Transverse colon (tissue), 4 donors: ENCODE data around the gene FBXO8. TPM values are rescaled to one million over a fixed set of nuclear protein-coding genes. Genes with fewer than 3 reads are reported as not detected.
A peak's percentile ranks its signal among the peaks of the same experiment; 100 is the strongest.
"Not testable (repeated sequence)": the region's sequence is repeated elsewhere in the genome, so short reads cannot be mapped to it uniquely, and the experiment has no call there.

ENCODE experiments used
- DNase-seq: peaks from one replicate; pipeline ENCODE4 v3.0.0-alpha.2; 2019
- H3K27ac ChIP-seq, 4 donors: fragments of 200-600 bp; sonication (generic); 2 replicates each; pipeline ENCODE4 v1.5.1; 2016 to 2018; ENCODE audit warnings: inconsistent platforms in 4 of 4
- H3K27me3 ChIP-seq: fragments of 200-600 bp; sonication (generic); 2 replicates; pipeline ENCODE4 v1.5.1; 2017; ENCODE audit warnings: inconsistent platforms
- H3K36me3 ChIP-seq, 4 donors: fragments of 200-600 bp; sonication (generic); 2 replicates each; pipeline ENCODE4 v1.5.1; 2017 to 2019; ENCODE audit warnings: inconsistent platforms in 4 of 4
- H3K4me1 ChIP-seq, 4 donors: fragments of 200-600 bp; sonication (generic); 2 replicates each; pipeline ENCODE4 v1.5.1; 2017 to 2020; ENCODE audit warnings: inconsistent platforms in 4 of 4
- H3K4me3 ChIP-seq, 4 donors: fragments of 200-600 bp; sonication (generic); 1 replicate in 1 of 4; 2 replicates in 3 of 4; pipeline versions ENCODE4 v1.5.1 to v1.6.1; 2017 to 2019; ENCODE audit warnings: inconsistent platforms in 4 of 4
- H3K9me3 ChIP-seq, 2 donors: fragments of 200-600 bp; sonication (generic); 2 replicates each; pipeline ENCODE4 v1.5.1; 2017 to 2019; ENCODE audit warnings: inconsistent platforms in 2 of 2
- CTCF ChIP-seq, 5 experiments: fragments of 200-600 bp in 3 of 5; fragments of 450-650 bp in 2 of 5; sonication (generic) in 3 of 5; IDR thresholded peaks; 1 replicate in 2 of 5; 2 replicates in 3 of 5; pipeline ENCODE4 v1.5.1; 2016 to 2017; ENCODE audit warnings: antibody characterized with exemption in 5 of 5, inconsistent platforms in 3 of 5, mild to moderate bottlenecking in 2 of 5, moderate library complexity in 1 of 5
- EP300 ChIP-seq: sonication (generic); formaldehyde crosslinking; IDR thresholded peaks from one replicate; pipeline ENCODE4 v1.6.1; 2017; ENCODE audit warnings: antibody characterized with exemption, low read depth
- POLR2A ChIP-seq: fragments of 450-650 bp; IDR thresholded peaks from one replicate; pipeline ENCODE4 v1.6.1; 2016; ENCODE audit warnings: antibody characterized with exemption, mild to moderate bottlenecking, moderate library complexity
- POLR2AphosphoS5 ChIP-seq, 3 donors: sonication (generic); formaldehyde crosslinking; IDR thresholded peaks; one replicate each; pipeline ENCODE4 v1.6.1; 2016; ENCODE audit warnings: antibody characterized with exemption in 3 of 3
- WGBS, 2 donors: methylation state at CpG; one replicate each; pipeline ENCODE4 v1.1.5; 2018; ENCODE audit warnings: low coverage in 1 of 2; 5-methylcytosine and 5-hydroxymethylcytosine counted together
- in situ Hi-C, 4 donors: fragments of 200-750 bp; cut with MboI; loops; one replicate each; pipeline versions ENCODE4 v1.15.0 to v1.15.1; 2017; ENCODE audit warnings: low sequenced_read_pairs in 3 of 4, low pct_ligation_motif_present in 1 of 4, low pct_unique_long_range_greater_than_20kb in 1 of 4
- intact Hi-C: fragments of 100-400 bp; cut with DNase I; formaldehyde crosslinking; loops from one replicate; pipeline ENCODE4 v1.15.1; 2023; ENCODE audit warnings: low total_unique reads
- total RNA-seq, 4 donors: library from RNA; depleted of rRNA; stranded (reverse); fragments of >200 nt; gene quantifications; one replicate each; pipeline ENCODE4 v1.1.0, GENCODE V29; 2016

FBXO8 gene
- total RNA-seq, 4 donors from 2014 or later = 30.1 to 45.3 (median 37.1) TPM

DNA sequence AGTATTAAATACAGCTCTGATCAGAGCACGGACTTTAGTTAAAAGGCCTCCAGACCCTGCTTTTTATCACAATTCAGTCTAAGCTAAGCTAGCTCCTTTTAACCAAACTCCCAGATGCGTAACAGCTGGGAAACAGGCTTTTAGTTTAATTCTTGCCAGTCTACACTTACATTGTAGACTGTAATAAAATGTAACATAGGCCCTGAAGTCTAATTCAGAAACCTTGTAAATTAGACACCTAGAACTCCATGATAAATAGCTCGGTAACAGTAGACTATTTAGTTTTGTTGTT lies 20.1 kb downstream of the FBXO8 start:
- Histone ChIP-seq H3K36me3 (peaks cover 0 to 4% (median under 1%) of the 10 kb centered on the region in 4 donors), H3K4me3 (no peak overlapping the region), H3K27me3 (no peaks in the 10 kb centered on the region), H3K9me3 (no peaks in the 10 kb centered on the region), H3K4me1 (peaks cover 0 to 6% (median 3%) of the 10 kb centered on the region in 4 donors), H3K27ac (peak overlapping the region in 1 of 4 donors; percentile 18)
- in situ Hi-C loops = no loop called here
- DNase-seq = no peak
- WGBS, 2 donors = 72 to 79% methylated on average over 3 of the region's 3 CpGs
- intact Hi-C loops = no loop called here
- TF ChIP-seq EP300 (no peak), POLR2AphosphoS5 (IDR thresholded peaks at IDR 0.05) (no peak), POLR2A (no peak), CTCF (IDR thresholded peaks at IDR 0.05) (no peak)

DNA sequence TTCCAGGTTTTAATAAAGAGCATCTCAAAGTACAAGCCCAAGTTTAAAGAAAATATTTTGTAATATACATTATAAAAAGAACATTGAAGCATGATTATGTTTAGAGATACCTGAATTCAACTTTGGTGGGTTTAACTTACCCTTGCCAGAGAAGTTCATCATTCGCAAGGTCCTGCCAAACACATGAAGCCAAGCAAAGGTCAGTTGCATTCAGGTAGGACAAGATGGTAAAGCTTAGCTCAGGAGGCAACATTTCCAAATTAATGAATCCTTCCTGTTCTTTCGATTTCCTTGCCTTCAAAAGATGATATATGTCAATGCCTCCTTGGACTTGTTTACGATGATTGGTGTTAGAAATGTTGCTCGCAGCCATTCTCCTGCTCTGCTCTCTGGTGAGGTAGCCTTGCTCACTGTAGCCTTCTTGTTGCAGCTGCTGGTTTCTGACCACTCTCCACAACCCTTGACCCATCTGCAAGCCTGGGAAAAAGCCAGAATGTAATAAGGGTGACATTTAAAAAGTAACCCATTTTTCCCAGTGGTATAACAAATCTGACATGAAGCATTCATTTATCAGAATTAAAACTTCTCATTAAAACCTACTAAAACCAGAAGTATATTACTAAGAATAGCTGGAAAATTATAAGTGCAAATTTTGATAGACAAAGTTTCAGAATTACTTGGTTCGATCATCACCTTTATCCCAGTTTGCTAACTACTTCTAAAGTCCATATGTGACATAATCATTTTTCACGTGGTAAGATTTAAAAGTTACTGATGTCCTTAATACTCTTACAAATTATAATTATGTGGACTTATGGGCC lies 20.6 kb downstream of the FBXO8 start:
- Histone ChIP-seq H3K27ac (peak overlapping the region in 1 of 4 donors; percentile 18), H3K4me3 (no peak overlapping the region), H3K9me3 (no peaks in the 10 kb centered on the region), H3K4me1 (peaks cover 0 to 6% (median 3%) of the 10 kb centered on the region in 4 donors), H3K36me3 (peaks cover 0 to 6% (median 2%) of the 10 kb centered on the region in 4 donors), H3K27me3 (no peaks in the 10 kb centered on the region)
- no peak for DNase-seq
- intact Hi-C loops (no loop called here), in situ Hi-C loops (no loop called here)
- no peak for TF ChIP-seq EP300
- WGBS, 2 donors = 76 to 81% methylated on average over 6 of the region's 6 CpGs

- H3K4me1 ChIP-seq, intact Hi-C loops, H3K9me3 ChIP-seq, H3K27me3 ChIP-seq, H3K27ac ChIP-seq, H3K36me3 ChIP-seq, H3K4me3 ChIP-seq, DNase-seq, in situ Hi-C loops: not testable (repeated sequence)
- 50 to 56% methylated on average over 1 of the region's 1 CpG for WGBS, 2 donors
Observed at GRCh38 chr4:174261432-174261831, 22.0 kb downstream of the FBXO8 start.

DNA sequence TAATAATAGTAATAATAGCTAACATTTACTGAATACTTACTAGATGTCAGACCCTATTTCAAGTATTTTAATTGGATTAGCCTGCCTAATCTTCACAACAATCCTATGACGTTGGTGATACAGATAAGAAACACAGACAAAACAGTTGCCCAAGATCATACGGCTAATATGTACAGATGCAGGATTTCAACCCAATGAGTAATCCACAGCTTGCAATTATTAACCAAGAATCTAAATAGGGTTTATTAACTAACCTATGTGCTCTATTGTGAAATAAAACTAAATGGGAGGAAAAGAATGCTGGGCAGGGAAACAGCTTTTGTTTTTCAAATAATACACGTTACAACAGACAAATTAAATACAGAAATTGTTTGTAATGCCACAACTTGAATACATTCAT lies 23.4 kb downstream of the FBXO8 start:
- Histone ChIP-seq H3K9me3 (no peaks in the 10 kb centered on the region), H3K27ac (no peak overlapping the region), H3K4me1 (peaks cover 0 to 10% (median 0%) of the 10 kb centered on the region in 4 donors), H3K4me3 (no peak overlapping the region), H3K27me3 (no peaks in the 10 kb centered on the region), H3K36me3 (peaks cover 0 to 9% (median 2%) of the 10 kb centered on the region in 4 donors)
- in situ Hi-C loops = no loop called here
- WGBS, 2 donors = 38 to 39% methylated on average over 3 of the region's 3 CpGs
- no peak for DNase-seq
- intact Hi-C loops = no loop called here
- TF ChIP-seq CTCF (IDR thresholded peaks at IDR 0.05) (no peak), POLR2A (no peak), POLR2AphosphoS5 (IDR thresholded peaks at IDR 0.05) (no peak), EP300 (no peak)

DNA sequence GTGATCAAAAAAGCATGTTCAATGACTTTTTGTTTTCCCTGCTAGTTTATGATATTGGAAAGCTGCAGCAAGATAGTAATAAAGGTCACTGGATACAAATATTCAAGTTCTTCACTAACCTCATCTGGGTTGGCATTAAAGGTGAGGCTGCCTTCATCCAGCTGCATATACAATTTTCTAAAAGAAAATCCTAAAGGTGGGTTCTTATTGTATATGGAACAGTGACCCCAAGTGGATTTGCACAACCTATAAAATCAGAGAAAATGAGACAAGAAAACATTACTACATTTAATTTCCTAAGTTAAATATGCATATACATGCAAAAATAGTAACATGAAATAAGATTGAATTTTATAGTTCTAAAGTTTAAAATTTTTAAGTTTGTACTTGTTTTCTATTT lies 23.9 kb downstream of the FBXO8 start:
- Histone ChIP-seq H3K4me3 (no peak overlapping the region), H3K9me3 (no peaks in the 10 kb centered on the region)
- intact Hi-C loops = no loop called here

More for the DNA sequence above, 23.9 kb downstream of the FBXO8 start:
- in situ Hi-C loops = no loop called here
- no peaks in the 10 kb centered on the region for H3K27me3 ChIP-seq
- H3K4me1 ChIP-seq = peaks cover 0 to 10% (median 0%) of the 10 kb centered on the region in 4 donors
- no peak overlapping the region for H3K27ac ChIP-seq
- H3K36me3 ChIP-seq = peaks cover 0 to 9% (median 2%) of the 10 kb centered on the region in 4 donors
- no peak for DNase-seq
- TF ChIP-seq EP300 = no peak
- no peak for TF ChIP-seq CTCF (IDR thresholded peaks at IDR 0.05)
- TF ChIP-seq POLR2AphosphoS5 (IDR thresholded peaks at IDR 0.05) = no peak
- no peak for TF ChIP-seq POLR2A
